ENCODE results near the gene OSMR. TPM values are rescaled to one million over a fixed set of nuclear protein-coding genes. Genes with fewer than 3 reads are reported as not detected.
A peak's percentile ranks its signal among the peaks of the same experiment; 100 is the strongest.

Gene OSMR
- total and polyA plus RNA-seq, 2 experiments from 2014 or later = 37.3 to 52.5 TPM

DNA sequence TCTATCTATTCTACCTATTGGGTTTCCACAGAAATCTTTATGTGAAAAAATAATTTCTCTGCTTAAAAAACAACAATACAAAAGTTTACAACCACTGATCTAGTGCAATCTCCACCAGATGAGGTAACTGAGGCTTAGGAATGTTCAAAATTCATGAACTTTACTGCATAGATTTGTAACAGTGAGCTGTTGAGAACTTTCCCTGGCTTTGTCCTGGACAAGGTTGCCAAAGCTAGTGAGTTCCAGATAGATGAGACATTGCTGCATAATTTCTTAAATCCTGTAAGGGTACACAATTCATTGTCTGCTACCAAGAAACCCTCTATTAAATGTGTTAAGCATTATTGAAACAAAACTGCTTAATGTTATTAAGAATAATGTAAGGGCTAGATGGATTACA is 102.7 kb downstream of the OSMR start:
- H3K4me3 ChIP-seq = peak overlapping the region; percentile 24; the same call in 1 of the 2 replicates
- no peaks in the 10 kb centered on the region for H3K79me2 ChIP-seq (ENCODE audit: insufficient read depth)
- peak; percentile 83 for DNase-seq
- H3K4me2 ChIP-seq (ENCODE audit: unreplicated experiment) = peak overlapping the region; percentile 55
- H3K27me3 ChIP-seq (replicated peaks; ENCODE audit: insufficient read depth) = no peaks in the 10 kb centered on the region
- no peak overlapping the region for H2AFZ ChIP-seq
- H4K20me1 ChIP-seq (ENCODE audit: insufficient read depth) = no peaks in the 10 kb centered on the region
- in situ Hi-C loops (cut with MboI) = no loop called here
- H3K9ac ChIP-seq = 0 out of 2 replicates have a peak overlapping the region, but pooled peaks have one; percentile 13
- peaks cover 19% of the 10 kb centered on the region for H3K4me1 ChIP-seq (ENCODE audit: insufficient read depth)
- H3F3A ChIP-seq (ENCODE audit: insufficient read depth) = peaks cover 31% of the 10 kb centered on the region
- no peaks in the 10 kb centered on the region for H3K9me3 ChIP-seq (ENCODE audit: low read depth)
- H3K27ac ChIP-seq = peak overlapping the region; percentile 54
- TF ChIP-seq EZH2 (IDR thresholded peaks at IDR 0.05; ENCODE audit: insufficient read depth, poor library complexity, severe bottlenecking) = no peak
- no peak for TF ChIP-seq EZH2phosphoT487 (IDR thresholded peaks at IDR 0.05; ENCODE audit: insufficient read depth, low read depth)
- no peaks in the 10 kb centered on the region for H3K9me2 ChIP-seq (ENCODE audit: insufficient read depth)
- peaks cover 75% of the 10 kb centered on the region for H3K36me3 ChIP-seq (ENCODE audit: low read depth)

DNA sequence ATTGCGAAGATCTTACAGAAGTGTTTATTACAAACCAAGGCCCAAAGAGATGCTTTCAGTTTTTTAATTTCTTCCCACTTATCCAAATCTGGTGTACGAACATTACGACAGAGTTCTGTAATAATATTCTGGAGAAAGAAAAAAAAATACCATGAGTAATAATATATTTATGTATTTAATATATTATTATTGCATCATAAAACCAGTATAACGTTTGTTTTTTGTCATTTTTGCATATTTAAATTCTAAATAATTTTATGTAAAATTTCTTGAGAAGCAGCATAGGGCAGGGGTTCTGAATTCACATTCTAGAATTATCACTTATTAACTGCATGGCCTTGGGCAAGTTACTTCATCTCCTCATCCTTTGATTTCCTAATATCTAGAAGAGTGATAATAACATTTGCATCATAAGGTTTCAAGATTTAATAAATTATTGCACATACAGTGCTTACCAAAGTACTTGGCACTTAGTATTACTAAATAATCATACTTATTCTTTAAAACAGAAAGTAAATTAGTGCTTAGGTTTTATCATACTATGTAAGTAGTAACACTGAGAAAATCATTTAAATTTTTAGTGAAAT is 107.7 kb downstream of the OSMR start:
- DNase-seq = no peak
- Histone ChIP-seq H3K4me2 (ENCODE audit: unreplicated experiment) (no peak overlapping the region), H3K9me2 (ENCODE audit: insufficient read depth) (no peaks in the 10 kb centered on the region), H3K79me2 (ENCODE audit: insufficient read depth) (no peaks in the 10 kb centered on the region), H3K36me3 (ENCODE audit: low read depth) (peaks cover 90% of the 10 kb centered on the region), H3K27ac (no peak overlapping the region), H3K9ac (no peak overlapping the region), H3K27me3 (replicated peaks; ENCODE audit: insufficient read depth) (no peaks in the 10 kb centered on the region), H3K9me3 (ENCODE audit: low read depth) (no peaks in the 10 kb centered on the region), H3F3A (ENCODE audit: insufficient read depth) (peaks cover 17% of the 10 kb centered on the region), H3K4me3 (no peak overlapping the region), H2AFZ (no peak overlapping the region), H4K20me1 (ENCODE audit: insufficient read depth) (no peaks in the 10 kb centered on the region), H3K4me1 (ENCODE audit: insufficient read depth) (peaks cover 7% of the 10 kb centered on the region)
- TF ChIP-seq EZH2phosphoT487 (IDR thresholded peaks at IDR 0.05; ENCODE audit: insufficient read depth, low read depth) (no peak), EZH2 (IDR thresholded peaks at IDR 0.05; ENCODE audit: insufficient read depth, poor library complexity, severe bottlenecking) (no peak)
- in situ Hi-C loops (cut with MboI) = no loop called here
- 93 to 96% methylated on average over 4 of the region's 4 CpGs for WGBS, 2 experiments (ENCODE audit: low coverage in 1 of 2, low lambda C conversion rate in 2 of 2, missing lambda C conversion rate in 2 of 2)

DNA sequence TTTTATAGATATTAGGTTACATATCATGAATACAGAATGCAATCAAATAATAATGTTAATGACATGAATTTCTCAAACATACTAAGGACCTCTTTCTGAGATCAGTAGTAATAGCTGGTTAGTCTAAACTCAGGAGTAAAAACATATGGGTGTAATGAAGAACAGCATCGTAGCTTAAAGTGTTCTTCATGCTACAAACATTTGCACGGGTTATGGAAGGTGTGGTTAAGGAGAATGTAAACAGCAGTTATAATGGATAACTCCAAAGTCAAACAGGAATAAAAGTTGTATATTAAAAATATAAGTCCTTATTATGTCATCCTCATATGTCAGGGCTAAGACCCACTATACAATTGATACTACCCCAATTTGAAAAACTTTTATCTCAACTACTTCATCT is 115.9 kb downstream of the OSMR start:
- Histone ChIP-seq H3F3A (ENCODE audit: insufficient read depth) (no peaks in the 10 kb centered on the region), H3K27me3 (replicated peaks; ENCODE audit: insufficient read depth) (no peaks in the 10 kb centered on the region), H3K9me3 (ENCODE audit: low read depth) (no peaks in the 10 kb centered on the region), H3K9ac (no peak overlapping the region), H4K20me1 (ENCODE audit: insufficient read depth) (no peaks in the 10 kb centered on the region), H3K4me2 (ENCODE audit: unreplicated experiment) (no peak overlapping the region), H3K27ac (no peak overlapping the region), H3K79me2 (ENCODE audit: insufficient read depth) (no peaks in the 10 kb centered on the region), H3K9me2 (ENCODE audit: insufficient read depth) (no peaks in the 10 kb centered on the region), H3K4me3 (no peak overlapping the region), H2AFZ (no peak overlapping the region), H3K36me3 (ENCODE audit: low read depth) (peaks cover 82% of the 10 kb centered on the region), H3K4me1 (ENCODE audit: insufficient read depth) (no peaks in the 10 kb centered on the region)
- in situ Hi-C loops (cut with MboI) = no loop called here
- no peak for DNase-seq
- TF ChIP-seq EZH2 (IDR thresholded peaks at IDR 0.05; ENCODE audit: insufficient read depth, poor library complexity, severe bottlenecking) (no peak), EZH2phosphoT487 (IDR thresholded peaks at IDR 0.05; ENCODE audit: insufficient read depth, low read depth) (no peak)
- 39 to 40% methylated on average over 2 of the region's 2 CpGs for WGBS, 2 experiments (ENCODE audit: low coverage in 1 of 2, low lambda C conversion rate in 2 of 2, missing lambda C conversion rate in 2 of 2)

DNA sequence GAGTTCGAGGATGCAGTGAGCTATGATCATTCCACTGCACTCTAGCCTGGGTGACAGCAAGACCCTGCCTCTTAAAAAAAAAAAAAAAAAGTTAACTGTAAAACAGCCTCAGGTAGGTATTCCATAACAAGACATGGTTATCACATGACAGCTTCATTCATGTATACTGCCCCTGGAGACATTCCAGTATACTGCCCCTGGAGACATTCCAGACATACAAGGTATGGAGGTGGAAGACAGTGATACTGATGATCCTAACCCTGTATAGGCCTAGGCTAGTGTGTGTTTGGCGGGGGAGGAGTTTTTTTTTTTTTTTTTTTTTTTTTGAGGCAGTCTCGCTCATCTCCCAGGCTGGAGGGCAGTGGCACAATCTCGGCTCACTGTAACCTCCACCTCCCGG is 122.9 kb downstream of the OSMR start:
- TF ChIP-seq EZH2 (IDR thresholded peaks at IDR 0.05; ENCODE audit: insufficient read depth, poor library complexity, severe bottlenecking) (no peak), EZH2phosphoT487 (IDR thresholded peaks at IDR 0.05; ENCODE audit: insufficient read depth, low read depth) (no peak)
- in situ Hi-C loops (cut with MboI) = no loop called here
- DNase-seq = no peak
- Histone ChIP-seq H3K9me2 (ENCODE audit: insufficient read depth) (no peaks in the 10 kb centered on the region), H3K27ac (no peak overlapping the region), H3K9ac (no peak overlapping the region), H3K36me3 (ENCODE audit: low read depth) (peaks cover 39% of the 10 kb centered on the region), H3K9me3 (ENCODE audit: low read depth) (no peaks in the 10 kb centered on the region), H4K20me1 (ENCODE audit: insufficient read depth) (no peaks in the 10 kb centered on the region), H2AFZ (no peak overlapping the region), H3K27me3 (replicated peaks; ENCODE audit: insufficient read depth) (no peaks in the 10 kb centered on the region), H3K79me2 (ENCODE audit: insufficient read depth) (no peaks in the 10 kb centered on the region), H3K4me2 (ENCODE audit: unreplicated experiment) (no peak overlapping the region), H3K4me3 (no peak overlapping the region), H3F3A (ENCODE audit: insufficient read depth) (no peaks in the 10 kb centered on the region), H3K4me1 (ENCODE audit: insufficient read depth) (no peaks in the 10 kb centered on the region)
- WGBS, 2 experiments (ENCODE audit: low coverage in 1 of 2, low lambda C conversion rate in 2 of 2, missing lambda C conversion rate in 2 of 2) = 98 to 99% methylated on average over 5 of the region's 5 CpGs

DNA sequence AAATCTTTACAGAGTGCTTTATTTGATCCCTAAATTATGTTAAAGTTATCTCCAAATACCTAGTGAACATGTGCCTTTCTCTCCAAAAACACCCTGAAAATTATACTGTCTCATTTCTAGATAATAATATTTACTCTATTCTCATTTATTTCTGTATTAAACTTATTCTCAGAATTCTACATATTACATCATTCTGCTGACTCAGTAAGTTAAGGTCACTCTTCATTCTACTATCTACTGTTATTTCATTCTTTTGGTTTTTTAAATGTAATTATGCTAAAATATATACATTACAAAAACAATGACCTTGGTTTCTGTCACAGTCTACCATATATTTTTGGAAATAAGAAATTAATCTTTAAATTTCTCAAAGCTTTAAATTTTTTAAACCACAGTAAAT is 132.2 kb downstream of the OSMR start:
- Histone ChIP-seq H3K79me2 (ENCODE audit: insufficient read depth) (no peaks in the 10 kb centered on the region), H3K9ac (no peak overlapping the region), H3K4me1 (ENCODE audit: insufficient read depth) (no peaks in the 10 kb centered on the region), H3K4me3 (no peak overlapping the region), H2AFZ (no peak overlapping the region), H3F3A (ENCODE audit: insufficient read depth) (no peaks in the 10 kb centered on the region), H4K20me1 (ENCODE audit: insufficient read depth) (no peaks in the 10 kb centered on the region), H3K27me3 (replicated peaks; ENCODE audit: insufficient read depth) (no peaks in the 10 kb centered on the region), H3K4me2 (ENCODE audit: unreplicated experiment) (no peak overlapping the region), H3K9me2 (ENCODE audit: insufficient read depth) (no peaks in the 10 kb centered on the region), H3K9me3 (ENCODE audit: low read depth) (no peaks in the 10 kb centered on the region), H3K27ac (no peak overlapping the region), H3K36me3 (ENCODE audit: low read depth) (0 out of 2 replicates have a peak, but pooled peaks cover 5% of the 10 kb centered on the region)
- DNase-seq = no peak
- TF ChIP-seq EZH2phosphoT487 (IDR thresholded peaks at IDR 0.05; ENCODE audit: insufficient read depth, low read depth) = no peak
- in situ Hi-C loops (cut with MboI) = loop anchor here (25.0 kb wide), 1 partner anchor 309 kb away; no protein-coding TSS in a partner anchor

All from GM23248 (cell line).